ENCODE results near the gene CHD6. TPM values are rescaled to one million over a fixed set of nuclear protein-coding genes. Genes with fewer than 3 reads are reported as not detected.
A peak's percentile ranks its signal among the peaks of the same experiment; 100 is the strongest.

The CHD6 gene
- total and polyA plus RNA-seq, 8 donors, result 9.8 to 32.6 (median 19.5) TPM

GRCh38 chr20:41470362-41471095 is 147.6 kb downstream of the CHD6 start:
- ATAC-seq, result no peak

GRCh38 chr20:41469868-41470267 is 148.3 kb downstream of the CHD6 start:
- DNase-seq (no peak), ATAC-seq (peak in 1 of 4 donors; percentile 33), FAIRE-seq (no peak)
- Histone ChIP-seq H3K9me3 (no peaks in the 10 kb centered on the region), H3K4me3 (no peak overlapping the region), H3K36me3 (no peaks in the 10 kb centered on the region), H3K27ac (no peak overlapping the region), H3K4me1 (peaks cover 0 to 14% (median 8%) of the 10 kb centered on the region in 3 donors), H3K27me3 (no peaks in the 10 kb centered on the region)
- TF ChIP-seq CTCF (IDR thresholded peaks at IDR 0.05), result no peak
- intact Hi-C loops (cut with DNase I), result no loop called here
- 73 to 80% methylated on average over 3 of the region's 3 CpGs for WGBS, 2 donors

More at GRCh38 chr20:41470362-41471095, 147.6 kb downstream of the CHD6 start:
- no peak for DNase-seq
- no peak for TF ChIP-seq CTCF (IDR thresholded peaks at IDR 0.05)
- Histone ChIP-seq H3K4me3 (no peak overlapping the region), H3K9me3 (no peaks in the 10 kb centered on the region), H3K4me1 (peaks cover under 1 to 21% (median 15%) of the 10 kb centered on the region in 3 donors), H3K27ac (no peak overlapping the region), H3K36me3 (no peaks in the 10 kb centered on the region), H3K27me3 (no peaks in the 10 kb centered on the region)
- 66 to 71% methylated on average over 7 of the region's 7 CpGs for WGBS, 2 donors
- intact Hi-C loops (cut with DNase I), result no loop called here
- FAIRE-seq, result no peak

GRCh38 chr20:41468994-41469600 is 149.1 kb downstream of the CHD6 start:
- WGBS, 2 donors, result 95 to 96% methylated on average over 5 of the region's 5 CpGs
- intact Hi-C loops (cut with DNase I), result no loop called here
- Histone ChIP-seq H3K9me3 (no peaks in the 10 kb centered on the region), H3K36me3 (no peaks in the 10 kb centered on the region), H3K27ac (no peak overlapping the region), H3K4me1 (peaks cover 0 to 11% (median 5%) of the 10 kb centered on the region in 3 donors), H3K27me3 (no peaks in the 10 kb centered on the region), H3K4me3 (no peak overlapping the region)
- DNase-seq (no peak), FAIRE-seq (no peak), ATAC-seq (peak in 1 of 4 donors; percentile 14)
- TF ChIP-seq CTCF (IDR thresholded peaks at IDR 0.05), result no peak

- no peaks in the 10 kb centered on the region for H3K36me3 ChIP-seq
- no peak for FAIRE-seq
- H3K27ac ChIP-seq, result no peak overlapping the region
- no peak for TF ChIP-seq CTCF (IDR thresholded peaks at IDR 0.05)
- DNase-seq, result no peak
- H3K4me1 ChIP-seq, result peaks cover 0 to 11% (median 5%) of the 10 kb centered on the region in 3 donors
- no peak for ATAC-seq
- H3K27me3 ChIP-seq, result no peaks in the 10 kb centered on the region
- intact Hi-C loops (cut with DNase I), result no loop called here
- H3K9me3 ChIP-seq, result no peaks in the 10 kb centered on the region
- H3K4me3 ChIP-seq, result no peak overlapping the region
- WGBS, 2 donors, result 84 to 86% methylated on average over 5 of the region's 5 CpGs
These were observed 150.5 kb downstream of the CHD6 start for GRCh38 chr20:41467690-41468089.

- intact Hi-C loops (cut with DNase I), result no loop called here
- Histone ChIP-seq H3K4me3 (no peak overlapping the region), H3K36me3 (no peaks in the 10 kb centered on the region), H3K4me1 (peaks cover 0 to 11% (median 5%) of the 10 kb centered on the region in 3 donors), H3K9me3 (no peaks in the 10 kb centered on the region), H3K27me3 (no peaks in the 10 kb centered on the region), H3K27ac (no peak overlapping the region)
- TF ChIP-seq CTCF (IDR thresholded peaks at IDR 0.05), result no peak
- no peak for FAIRE-seq
- ATAC-seq, result no peak
- DNase-seq, result no peak
- whole genome bisulfite sequencing, 2 donors, result 85 to 90% methylated on average over 3 of the region's 3 CpGs
These were observed 151.0 kb downstream of the CHD6 start for GRCh38 chr20:41467220-41467619.

All from pancreas (tissue), 10 donors.